DOHH2 (cell line): ENCODE data around the gene PGAM2.
A peak's percentile ranks its signal among the peaks of the same experiment; 100 is the strongest.

Source experiments
- H3F3A ChIP-seq: fragments of 200-600 bp; sonication (generic), shearing (Covaris generic); 2 replicates; pipeline ENCODE4 v1.6.0; 2016; ENCODE audit warnings: antibody characterized with exemption, mild to moderate bottlenecking; ENCODE audit not compliant: control insufficient read depth, insufficient read depth
- H3K27ac ChIP-seq: fragments of 200-600 bp; sonication (generic); 2 replicates; pipeline ENCODE4 v1.5.1; 2014; ENCODE audit warnings: low read depth, mild to moderate bottlenecking, low read length, moderate library complexity
- H3K27me3 ChIP-seq: fragments of 200-600 bp; sonication (generic); 2 replicates; pipeline ENCODE4 v1.6.1; 2014; ENCODE audit warnings: mild to moderate bottlenecking, low read length, mixed read lengths; ENCODE audit not compliant: control insufficient read depth
- H3K36me3 ChIP-seq: fragments of 200-600 bp; sonication (generic); 2 replicates; pipeline ENCODE4 v1.6.1; 2014; ENCODE audit warnings: mild to moderate bottlenecking, low read length, moderate library complexity, mixed read lengths; ENCODE audit not compliant: control insufficient read depth
- H3K4me1 ChIP-seq: fragments of 200-600 bp; sonication (generic); 2 replicates; pipeline ENCODE4 v1.6.1; 2014; ENCODE audit warnings: mild to moderate bottlenecking, low read length, mixed read lengths; ENCODE audit not compliant: control insufficient read depth
- H3K4me2 ChIP-seq: fragments of 200-600 bp; sonication (generic); 2 replicates; pipeline ENCODE4 v1.6.0; 2014; ENCODE audit warnings: mild to moderate bottlenecking, low read length, moderate library complexity
- H3K4me3 ChIP-seq: fragments of 200-600 bp; sonication (generic); 2 replicates; pipeline ENCODE4 v1.5.1; 2014; ENCODE audit warnings: mild to moderate bottlenecking, low read length, mixed read lengths
- H3K79me2 ChIP-seq: fragments of 200-600 bp; sonication (generic); 2 replicates; pipeline ENCODE4 v1.6.1; 2014; ENCODE audit warnings: mild to moderate bottlenecking, low read length, mixed read lengths; ENCODE audit not compliant: control insufficient read depth
- H3K9me2 ChIP-seq: fragments of 200-600 bp; sonication (generic); replicated peaks from 2 replicates; pipeline ENCODE4 v1.6.1; 2014; ENCODE audit warnings: mild to moderate bottlenecking, low read length, mixed read lengths; ENCODE audit not compliant: control insufficient read depth
- H3K9me3 ChIP-seq: fragments of 200-600 bp; sonication (generic); 2 replicates; pipeline ENCODE4 v1.6.1; 2014; ENCODE audit warnings: antibody characterized with exemption, low read length, mixed read lengths; ENCODE audit not compliant: control insufficient read depth, insufficient read depth
- H4K20me1 ChIP-seq: fragments of 200-600 bp; sonication (generic); 2 replicates; pipeline ENCODE4 v1.6.0; 2014; ENCODE audit warnings: low read depth, mild to moderate bottlenecking, antibody characterized with exemption, low read length, moderate library complexity; ENCODE audit not compliant: control insufficient read depth, insufficient read depth
- CTCF ChIP-seq: fragments of 200-600 bp; sonication (generic); IDR thresholded peaks from one replicate; pipeline ENCODE4 v1.5.1; 2014; ENCODE audit warnings: antibody characterized with exemption, mild to moderate bottlenecking, low read depth, low read length; ENCODE audit not compliant: poor library complexity, severe bottlenecking
- EZH2phosphoT487 ChIP-seq: fragments of 200-600 bp; sonication (generic); IDR thresholded peaks from 2 replicates; pipeline ENCODE4 v1.6.1; 2017; ENCODE audit warnings: borderline replicate concordance, mild to moderate bottlenecking, antibody characterized with exemption, low read length, moderate library complexity, mixed read lengths

PGAM2 gene

GRCh38 chr7:44095781-44096180 is 30.4 kb upstream of the PGAM2 start:
- Histone ChIP-seq H3K4me1 (peaks cover 67% of the 10 kb centered on the region), H3K27ac (no peak overlapping the region), H3K36me3 (no peaks in the 10 kb centered on the region; the same call in 1 of the 2 replicates), H3K79me2 (no peaks in the 10 kb centered on the region), H3K9me2 (no peaks in the 10 kb centered on the region), H4K20me1 (no peaks in the 10 kb centered on the region), H3K27me3 (no peaks in the 10 kb centered on the region), H3K4me2 (0 out of 2 replicates have a peak overlapping the region, but pooled peaks have one; percentile 28), H3K9me3 (peaks cover 4% of the 10 kb centered on the region; the same call in 1 of the 2 replicates), H3F3A (peaks cover 7% of the 10 kb centered on the region), H3K4me3 (no peak overlapping the region)
- TF ChIP-seq CTCF (no peak), EZH2phosphoT487 (no peak)

GRCh38 chr7:44094883-44095592 is 29.7 kb upstream of the PGAM2 start:
- Histone ChIP-seq H3K4me2 (peak overlapping the region; percentile 28), H3K4me3 (no peak overlapping the region), H3K4me1 (peaks cover 60% of the 10 kb centered on the region), H3K27ac (no peak overlapping the region), H4K20me1 (no peaks in the 10 kb centered on the region), H3K27me3 (no peaks in the 10 kb centered on the region), H3K9me2 (no peaks in the 10 kb centered on the region), H3K9me3 (peaks cover 4% of the 10 kb centered on the region; the same call in 1 of the 2 replicates), H3K36me3 (no peaks in the 10 kb centered on the region; the same call in 1 of the 2 replicates), H3K79me2 (no peaks in the 10 kb centered on the region), H3F3A (peaks cover 7% of the 10 kb centered on the region)
- TF ChIP-seq EZH2phosphoT487 (no peak), CTCF (no peak)

DNA sequence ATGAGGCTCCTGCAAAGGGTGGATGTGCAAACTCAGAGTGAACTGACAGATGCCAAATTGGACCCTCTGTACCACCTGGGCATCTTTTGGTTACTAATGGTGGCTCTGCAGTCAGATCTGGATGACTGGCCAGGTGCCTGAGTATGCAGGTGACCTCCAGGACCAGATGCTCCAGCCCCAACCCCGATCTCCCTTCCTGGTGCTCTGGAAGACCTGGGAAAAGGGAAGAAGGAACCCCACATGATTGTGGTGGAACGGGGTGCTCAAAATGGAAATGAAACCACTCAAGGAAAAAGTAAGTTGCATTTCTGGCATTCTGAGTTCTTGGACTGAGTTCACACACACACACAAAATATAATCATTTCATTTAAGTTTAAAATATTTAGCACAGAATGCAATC is 29.0 kb upstream of the PGAM2 start:
- Histone ChIP-seq H3K4me3 (no peak overlapping the region), H4K20me1 (no peaks in the 10 kb centered on the region), H3K27ac (no peak overlapping the region), H3K9me2 (no peaks in the 10 kb centered on the region), H3K27me3 (no peaks in the 10 kb centered on the region), H3K4me2 (no peak overlapping the region), H3K79me2 (no peaks in the 10 kb centered on the region), H3F3A (peaks cover 7% of the 10 kb centered on the region), H3K36me3 (no peaks in the 10 kb centered on the region; the same call in 1 of the 2 replicates), H3K9me3 (peaks cover 4% of the 10 kb centered on the region; the same call in 1 of the 2 replicates), H3K4me1 (peaks cover 53% of the 10 kb centered on the region)
- TF ChIP-seq CTCF (no peak), EZH2phosphoT487 (no peak)
